ENCODE measurements around the gene ARHGEF37. TPM values are rescaled to one million over a fixed set of nuclear protein-coding genes. Genes with fewer than 3 reads are reported as not detected.

Gene ARHGEF37
- total and polyA plus RNA-seq, 8 donors = 4.2 to 7.3 (median 5.2) TPM

- peaks cover 22 to 92% of the 10 kb centered on the region in 2 donors for H3K4me1 ChIP-seq
- H3K27ac ChIP-seq = no peak overlapping the region
- intact Hi-C loops (cut with DNase I) = no loop called here
These were observed 41.2 kb upstream of the ARHGEF37 start for GRCh38 chr5:149540089-149540488.

GRCh38 chr5:149541893-149542292 lies 39.4 kb upstream of the ARHGEF37 start:
- no peak for ATAC-seq
- Histone ChIP-seq H3K9me3 (no peaks in the 10 kb centered on the region), H3K27ac (no peak overlapping the region), H3K4me1 (peaks cover 30 to 92% of the 10 kb centered on the region in 2 donors), H3K36me3 (peaks cover 0 to 69% of the 10 kb centered on the region in 2 donors), H3K27me3 (no peaks in the 10 kb centered on the region), H3K4me3 (no peak overlapping the region)
- no peak for DNase-seq
- intact Hi-C loops (cut with DNase I) = no loop called here
- TF ChIP-seq CTCF (IDR thresholded peaks at IDR 0.05) = no peak

More at GRCh38 chr5:149540089-149540488, 41.2 kb upstream of the ARHGEF37 start:
- Histone ChIP-seq H3K9me3 (no peaks in the 10 kb centered on the region), H3K27me3 (no peaks in the 10 kb centered on the region), H3K4me3 (no peak overlapping the region), H3K36me3 (peaks cover 0 to 63% of the 10 kb centered on the region in 2 donors)
- ATAC-seq = no peak
- no peak for DNase-seq
- TF ChIP-seq CTCF (IDR thresholded peaks at IDR 0.05) = no peak

GRCh38 chr5:149543361-149544027 lies 37.8 kb upstream of the ARHGEF37 start:
- no peaks in the 10 kb centered on the region for H3K9me3 ChIP-seq
- DNase-seq (no peak), ATAC-seq (peak; percentile 6)
- no peaks in the 10 kb centered on the region for H3K27me3 ChIP-seq
- no peak for TF ChIP-seq CTCF (IDR thresholded peaks at IDR 0.05)
- H3K27ac ChIP-seq = peak overlapping the region; percentile 16 to 33
- intact Hi-C loops (cut with DNase I) = no loop called here
- no peak overlapping the region for H3K4me3 ChIP-seq
- H3K36me3 ChIP-seq = peaks cover 0 to 66% of the 10 kb centered on the region in 2 donors
- peaks cover 42 to 97% of the 10 kb centered on the region in 2 donors for H3K4me1 ChIP-seq

GRCh38 chr5:149544028-149544420 lies 37.3 kb upstream of the ARHGEF37 start:
- intact Hi-C loops (cut with DNase I) = no loop called here
- no peak overlapping the region for H3K4me3 ChIP-seq
- H3K4me1 ChIP-seq = peaks cover 44 to 97% of the 10 kb centered on the region in 2 donors
- no peak for TF ChIP-seq CTCF (IDR thresholded peaks at IDR 0.05)
- H3K27me3 ChIP-seq = no peaks in the 10 kb centered on the region
- H3K9me3 ChIP-seq = no peaks in the 10 kb centered on the region
- ATAC-seq = peak; percentile 23
- DNase-seq = no peak
- H3K27ac ChIP-seq = peak overlapping the region; percentile 16 to 33
- peaks cover 0 to 66% of the 10 kb centered on the region in 2 donors for H3K36me3 ChIP-seq

- H3K36me3 ChIP-seq = peaks cover 0 to 66% of the 10 kb centered on the region in 2 donors
- intact Hi-C loops (cut with DNase I) = no loop called here
- no peaks in the 10 kb centered on the region for H3K27me3 ChIP-seq
- no peak overlapping the region for H3K27ac ChIP-seq
- ATAC-seq (no peak), DNase-seq (no peak)
- H3K9me3 ChIP-seq = no peaks in the 10 kb centered on the region
- no peak for TF ChIP-seq CTCF (IDR thresholded peaks at IDR 0.05)
- peaks cover 44 to 88% of the 10 kb centered on the region in 2 donors for H3K4me1 ChIP-seq
- no peak overlapping the region for H3K4me3 ChIP-seq
These were observed 36.0 kb upstream of the ARHGEF37 start for GRCh38 chr5:149545327-149545726.
